Peyer's patch (tissue), 4 donors: Measurements from ENCODE around the gene COL4A1. TPM values are rescaled to one million over a fixed set of nuclear protein-coding genes. Genes with fewer than 3 reads are reported as not detected.

Experiments
- DNase-seq, 3 donors: peaks; one replicate each; pipeline ENCODE4 v3.0.0-alpha.2; 2017 to 2019
- H3K27ac ChIP-seq, 4 donors: fragments of 200-600 bp; sonication (generic); one replicate each; pipeline ENCODE4 v1.5.1; 2016 to 2019
- H3K27me3 ChIP-seq, 2 donors: fragments of 200-600 bp; sonication (generic); one replicate each; pipeline ENCODE4 v1.5.1; 2019
- H3K36me3 ChIP-seq, 3 donors: fragments of 200-600 bp; sonication (generic); one replicate each; pipeline ENCODE4 v1.5.1; 2016 to 2019
- H3K4me1 ChIP-seq, 4 donors: fragments of 200-600 bp; sonication (generic); one replicate each; pipeline ENCODE4 v1.5.1; 2016 to 2019
- H3K4me3 ChIP-seq, 4 donors: fragments of 200-600 bp; sonication (generic); 1 replicate in 3 of 4; 2 replicates in 1 of 4; pipeline ENCODE4 v1.5.1; 2016 to 2019; ENCODE audit warnings: mild to moderate bottlenecking in 1 of 4
- H3K9me3 ChIP-seq, 4 donors: fragments of 200-600 bp; sonication (generic); one replicate each; pipeline ENCODE4 v1.5.1; 2016 to 2019; ENCODE audit warnings: mild to moderate bottlenecking in 1 of 4
- POLR2A ChIP-seq, 2 donors: fragments of 450-650 bp; IDR thresholded peaks; one replicate each; pipeline ENCODE4 v1.5.1; 2017; ENCODE audit warnings: antibody characterized with exemption in 2 of 2, mild to moderate bottlenecking in 2 of 2, moderate library complexity in 2 of 2
- total RNA-seq, 4 donors: library from RNA; depleted of rRNA; stranded (reverse); fragments of >200 nt; gene quantifications; one replicate each; pipeline ENCODE4 v1.1.0, GENCODE V29; 2016
- TF ChIP-seq, protein P1 (sequence below), 6 experiments: fragments of 450-650 bp in 4 of 6; fragments of 200-600 bp in 2 of 6; sonication (generic) in 1 of 6; IDR thresholded peaks; one replicate each; pipeline ENCODE4 v1.5.1; 2017 to 2019; ENCODE audit warnings: antibody characterized with exemption in 6 of 6, mild to moderate bottlenecking in 3 of 6, moderate library complexity in 1 of 6

The COL4A1 gene
- total RNA-seq, 4 donors from 2014 or later = 28.0 to 69.3 (median 36.3) TPM

- TF ChIP-seq POLR2A (IDR thresholded peaks at IDR 0.05) = no peak
- H3K27ac ChIP-seq = peak overlapping the region in 3 of 4 donors; percentile 37 to 86 (median 49)
- peaks cover 0 to 41% (median 2%) of the 10 kb centered on the region in 4 donors for H3K4me1 ChIP-seq
- no peak overlapping the region for H3K4me3 ChIP-seq
- H3K9me3 ChIP-seq = no peaks in the 10 kb centered on the region
- no peak for DNase-seq
- no peaks in the 10 kb centered on the region for H3K27me3 ChIP-seq
- H3K36me3 ChIP-seq = no peaks in the 10 kb centered on the region
Observed at GRCh38 chr13:110336681-110337080, 29.7 kb upstream of the COL4A1 start.

GRCh38 chr13:110336108-110336507, 29.2 kb upstream of the COL4A1 start:
- DNase-seq = no peak
- H3K36me3 ChIP-seq = no peaks in the 10 kb centered on the region
- H3K4me1 ChIP-seq = peaks cover 0 to 35% (median under 1%) of the 10 kb centered on the region in 4 donors
- H3K4me3 ChIP-seq = no peak overlapping the region
- TF ChIP-seq, protein P1, sequence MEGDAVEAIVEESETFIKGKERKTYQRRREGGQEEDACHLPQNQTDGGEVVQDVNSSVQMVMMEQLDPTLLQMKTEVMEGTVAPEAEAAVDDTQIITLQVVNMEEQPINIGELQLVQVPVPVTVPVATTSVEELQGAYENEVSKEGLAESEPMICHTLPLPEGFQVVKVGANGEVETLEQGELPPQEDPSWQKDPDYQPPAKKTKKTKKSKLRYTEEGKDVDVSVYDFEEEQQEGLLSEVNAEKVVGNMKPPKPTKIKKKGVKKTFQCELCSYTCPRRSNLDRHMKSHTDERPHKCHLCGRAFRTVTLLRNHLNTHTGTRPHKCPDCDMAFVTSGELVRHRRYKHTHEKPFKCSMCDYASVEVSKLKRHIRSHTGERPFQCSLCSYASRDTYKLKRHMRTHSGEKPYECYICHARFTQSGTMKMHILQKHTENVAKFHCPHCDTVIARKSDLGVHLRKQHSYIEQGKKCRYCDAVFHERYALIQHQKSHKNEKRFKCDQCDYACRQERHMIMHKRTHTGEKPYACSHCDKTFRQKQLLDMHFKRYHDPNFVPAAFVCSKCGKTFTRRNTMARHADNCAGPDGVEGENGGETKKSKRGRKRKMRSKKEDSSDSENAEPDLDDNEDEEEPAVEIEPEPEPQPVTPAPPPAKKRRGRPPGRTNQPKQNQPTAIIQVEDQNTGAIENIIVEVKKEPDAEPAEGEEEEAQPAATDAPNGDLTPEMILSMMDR (IDR thresholded peaks at IDR 0.05) = no peak
- no peak for TF ChIP-seq POLR2A (IDR thresholded peaks at IDR 0.05)
- peak overlapping the region in 1 of 4 donors; percentile 86 for H3K27ac ChIP-seq
- no peaks in the 10 kb centered on the region for H3K9me3 ChIP-seq
- no peaks in the 10 kb centered on the region for H3K27me3 ChIP-seq

GRCh38 chr13:110334841-110335490, 28.0 kb upstream of the COL4A1 start:
- Histone ChIP-seq H3K4me1 (peaks cover 0 to 25% (median 0%) of the 10 kb centered on the region in 4 donors), H3K27me3 (no peaks in the 10 kb centered on the region), H3K9me3 (no peaks in the 10 kb centered on the region), H3K36me3 (no peaks in the 10 kb centered on the region), H3K4me3 (no peak overlapping the region), H3K27ac (peak overlapping the region in 1 of 4 donors; percentile 86)
- DNase-seq = no peak
- TF ChIP-seq, protein P1 (IDR thresholded peaks at IDR 0.05) = no peak
- no peak for TF ChIP-seq POLR2A (IDR thresholded peaks at IDR 0.05)

DNA sequence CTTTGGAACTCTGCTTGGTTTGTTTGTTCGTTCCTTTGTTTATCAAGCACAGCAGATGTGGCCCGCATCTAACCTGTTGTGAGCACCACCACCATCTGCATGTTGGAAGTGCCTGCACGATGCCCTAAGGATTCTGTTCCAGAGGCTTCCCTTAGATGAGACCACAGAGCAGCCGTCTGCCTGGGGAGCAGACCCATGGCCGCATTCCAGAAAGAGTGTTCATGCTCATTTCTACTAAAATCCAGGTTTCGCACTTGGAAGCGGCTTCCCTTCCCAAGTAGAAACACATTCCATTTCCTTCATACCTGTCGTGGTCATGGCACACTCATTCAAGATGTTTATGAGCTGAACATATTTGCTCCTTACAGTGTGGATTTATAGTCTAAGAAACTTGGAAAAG, 27.3 kb upstream of the COL4A1 start:
- H3K4me1 ChIP-seq = peaks cover 0 to 27% (median 0%) of the 10 kb centered on the region in 4 donors
- no peak overlapping the region for H3K4me3 ChIP-seq
- no peaks in the 10 kb centered on the region for H3K36me3 ChIP-seq
- TF ChIP-seq POLR2A (IDR thresholded peaks at IDR 0.05) = no peak
- TF ChIP-seq, protein P1 (IDR thresholded peaks at IDR 0.05) = no peak
- H3K27me3 ChIP-seq = no peaks in the 10 kb centered on the region
- no peaks in the 10 kb centered on the region for H3K9me3 ChIP-seq
- peak overlapping the region in 1 of 4 donors; percentile 86 for H3K27ac ChIP-seq
- DNase-seq = peak in 1 of 3 donors; percentile 11

DNA sequence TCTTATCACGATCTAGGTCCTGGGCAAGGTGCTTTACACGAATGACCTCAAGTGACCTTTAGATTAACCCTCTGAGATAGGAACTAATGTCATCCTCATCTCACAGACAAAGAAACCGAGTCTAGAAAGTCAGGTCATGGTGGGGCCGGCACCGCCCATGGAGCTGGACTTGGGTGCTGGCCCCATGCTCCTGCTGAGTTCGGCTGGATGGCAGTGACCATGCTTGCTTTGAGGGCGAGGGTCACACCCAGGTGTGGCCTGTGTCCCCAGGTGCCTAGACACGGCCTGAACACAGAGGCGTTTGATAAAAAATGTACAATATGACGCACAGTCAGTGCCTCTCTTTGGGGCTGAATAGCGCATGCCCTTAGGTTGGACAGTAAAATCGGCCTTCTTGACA, 26.9 kb upstream of the COL4A1 start:
- peak in 1 of 3 donors; percentile 29 for DNase-seq
- Histone ChIP-seq H3K27ac (peak overlapping the region in 1 of 4 donors; percentile 86), H3K4me1 (peaks cover 0 to 29% (median 0%) of the 10 kb centered on the region in 4 donors), H3K9me3 (no peaks in the 10 kb centered on the region), H3K4me3 (no peak overlapping the region), H3K36me3 (no peaks in the 10 kb centered on the region), H3K27me3 (no peaks in the 10 kb centered on the region)
- no peak for TF ChIP-seq POLR2A (IDR thresholded peaks at IDR 0.05)
- TF ChIP-seq, protein P1 (IDR thresholded peaks at IDR 0.05) = no peak

- Histone ChIP-seq H3K4me3 (no peak overlapping the region), H3K27ac (peak overlapping the region in 1 of 4 donors; percentile 86), H3K36me3 (no peaks in the 10 kb centered on the region), H3K4me1 (peaks cover 0 to 22% (median 0%) of the 10 kb centered on the region in 4 donors), H3K9me3 (no peaks in the 10 kb centered on the region), H3K27me3 (no peaks in the 10 kb centered on the region)
- TF ChIP-seq POLR2A (IDR thresholded peaks at IDR 0.05) = no peak
- TF ChIP-seq, protein P1 (IDR thresholded peaks at IDR 0.05) = no peak
- no peak for DNase-seq
Observed at GRCh38 chr13:110332750-110333149, 25.8 kb upstream of the COL4A1 start.
